HG03571 (cell line): ENCODE measurements around the gene IQSEC1.

Source experiments
- ATAC-seq: cut with Tn5 transposase; IDR thresholded peaks from one replicate; pipeline ENCODE4 v1.9.1; 2021; ENCODE audit not compliant: unreplicated experiment

IQSEC1 gene

DNA sequence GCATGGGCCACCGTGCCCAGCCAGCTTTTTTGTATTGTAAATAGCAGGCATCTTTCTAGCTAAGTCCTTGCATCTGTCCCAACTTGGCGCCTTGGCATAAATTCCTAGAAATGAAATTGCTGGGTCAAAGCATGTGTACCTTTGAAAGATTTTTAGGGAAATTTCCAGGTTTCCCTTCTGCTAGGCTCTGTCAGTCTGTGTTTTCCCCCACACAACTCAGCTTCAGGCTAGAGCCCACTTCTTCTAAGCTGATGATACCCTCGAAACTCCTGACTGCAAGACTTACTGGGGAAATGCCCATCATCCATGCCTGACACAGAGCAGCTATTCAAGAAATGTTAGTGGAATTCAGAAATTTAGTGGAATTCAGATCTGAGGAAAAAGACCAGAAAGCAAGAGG lies 221.0 kb downstream of the IQSEC1 start:
- no peak for ATAC-seq
